ENCODE results near the gene PIK3CG. TPM values are rescaled to one million over a fixed set of nuclear protein-coding genes. Genes with fewer than 3 reads are reported as not detected.
"Not testable (repeated sequence)": the region's sequence is repeated elsewhere in the genome, so short reads cannot be mapped to it uniquely, and the experiment has no call there.

Gene PIK3CG
- total RNA-seq, 1 donor from 2014 or later, result 2.0 TPM

GRCh38 chr7:106915873-106916272 lies 50.8 kb downstream of the PIK3CG start:
- Histone ChIP-seq H3K4me3 (no peak overlapping the region), H3K4me1 (no peaks in the 10 kb centered on the region), H3K9me3 (no peaks in the 10 kb centered on the region), H3K36me3 (no peaks in the 10 kb centered on the region), H3K27ac (no peak overlapping the region), H3K27me3 (no peaks in the 10 kb centered on the region)
- intact Hi-C loops (cut with DNase I), result no loop called here
- no peak for DNase-seq (ENCODE audit: low spot score in 2 of 2)
- TF ChIP-seq CTCF (IDR thresholded peaks at IDR 0.05), result no peak

- intact Hi-C loops (cut with DNase I), result no loop called here
- Histone ChIP-seq H3K4me1 (no peaks in the 10 kb centered on the region), H3K27ac (no peak overlapping the region), H3K27me3 (no peaks in the 10 kb centered on the region), H3K4me3 (no peak overlapping the region), H3K9me3 (no peaks in the 10 kb centered on the region), H3K36me3 (no peaks in the 10 kb centered on the region)
- TF ChIP-seq CTCF (IDR thresholded peaks at IDR 0.05), result no peak
- DNase-seq (ENCODE audit: low spot score in 2 of 2), result no peak
These were observed 51.6 kb downstream of the PIK3CG start for GRCh38 chr7:106916679-106917078.

GRCh38 chr7:106918991-106919390 lies 53.9 kb downstream of the PIK3CG start:
- no peak overlapping the region for H3K4me3 ChIP-seq
- no peaks in the 10 kb centered on the region for H3K27me3 ChIP-seq
- no peak overlapping the region for H3K27ac ChIP-seq
- intact Hi-C loops (cut with DNase I), result no loop called here
- no peaks in the 10 kb centered on the region for H3K9me3 ChIP-seq
- no peak for TF ChIP-seq CTCF (IDR thresholded peaks at IDR 0.05)
- H3K36me3 ChIP-seq, result no peaks in the 10 kb centered on the region
- H3K4me1 ChIP-seq, result no peaks in the 10 kb centered on the region
- DNase-seq (ENCODE audit: low spot score in 2 of 2), result no peak

- DNase-seq (ENCODE audit: low spot score in 2 of 2); H3K9me3 ChIP-seq; intact Hi-C loops (cut with DNase I); H3K36me3 ChIP-seq; H3K4me1 ChIP-seq; H3K27me3 ChIP-seq; H3K4me3 ChIP-seq; H3K27ac ChIP-seq: not testable (repeated sequence)
These were observed 59.4 kb downstream of the PIK3CG start for GRCh38 chr7:106924468-106924867.

GRCh38 chr7:106926892-106927291 lies 61.8 kb downstream of the PIK3CG start:
- Histone ChIP-seq H3K9me3 (no peaks in the 10 kb centered on the region), H3K4me3 (no peak overlapping the region), H3K36me3 (no peaks in the 10 kb centered on the region), H3K27me3 (no peaks in the 10 kb centered on the region), H3K27ac (no peak overlapping the region), H3K4me1 (no peaks in the 10 kb centered on the region)
- intact Hi-C loops (cut with DNase I), result no loop called here
- TF ChIP-seq CTCF (IDR thresholded peaks at IDR 0.05), result no peak
- no peak for DNase-seq (ENCODE audit: low spot score in 2 of 2)

GRCh38 chr7:106927536-106927935 lies 62.5 kb downstream of the PIK3CG start:
- no peak for DNase-seq (ENCODE audit: low spot score in 2 of 2)
- Histone ChIP-seq H3K27me3 (no peaks in the 10 kb centered on the region), H3K4me1 (no peaks in the 10 kb centered on the region), H3K36me3 (no peaks in the 10 kb centered on the region), H3K9me3 (no peaks in the 10 kb centered on the region), H3K4me3 (no peak overlapping the region), H3K27ac (no peak overlapping the region)
- TF ChIP-seq CTCF (IDR thresholded peaks at IDR 0.05), result no peak
- intact Hi-C loops (cut with DNase I), result no loop called here

- DNase-seq (ENCODE audit: low spot score in 2 of 2); H3K4me1 ChIP-seq; H3K36me3 ChIP-seq; H3K27ac ChIP-seq; H3K4me3 ChIP-seq; H3K27me3 ChIP-seq; intact Hi-C loops (cut with DNase I); H3K9me3 ChIP-seq: not testable (repeated sequence)
These were observed 64.5 kb downstream of the PIK3CG start for GRCh38 chr7:106929616-106930015.

Data from ascending aorta (tissue), 2 donors.